HepG2 (cell line): ENCODE results near the gene RSL1D1. TPM values are rescaled to one million over a fixed set of nuclear protein-coding genes. Genes with fewer than 3 reads are reported as not detected.

Experiments
- ATAC-seq: fragments of 200-7000 bp; cut with Tn5 transposase; 3 replicates; pipeline ENCODE4 v1.9.1; 2020; ENCODE audit warnings: mild to moderate bottlenecking, moderate library complexity
- BruUV-seq: library from RNA; stranded (reverse); fragments of 400-500 nt; replicated peaks from 2 replicates; lab custom pipeline; 2021; lab: Mats Ljungman, UMichigan
- CTCF ChIA-PET: fragments of 300-600 bp; formaldehyde crosslinking; extraction: SDS; loops from one replicate; lab custom pipeline; 2021; ENCODE audit warnings: low total read pairs, inconsistent platforms, low intra/inter-chr PET ratio; lab: Yijun Ruan, JAX
- POLR2A ChIA-PET: fragments of 350-600 bp; sonication (Branson Sonifier 250); formaldehyde crosslinking; loops from one replicate; lab custom pipeline; 2020; ENCODE audit warnings: antibody characterized with exemption, inconsistent platforms; lab: Yijun Ruan, JAX
- DNase-seq: peaks from one replicate; pipeline ENCODE4 v3.0.0-alpha.2; 2015; ENCODE audit warnings: low spot score
- FAIRE-seq: peaks from 3 replicates; lab custom pipeline; 2011; peaks lifted over from hg19 to GRCh38; lab: Jason Lieb, UNC
- H2AFZ ChIP-seq: one replicate; pipeline ENCODE4 v1.6.1; 2011; ENCODE audit warnings: low read length, inconsistent platforms
- H3K27ac ChIP-seq: fragments of 300-600 bp; 3 replicates; pipeline ENCODE4 v1.8.0; 2011; ENCODE audit warnings: mixed run types, mild to moderate bottlenecking, mixed read lengths, low read length, inconsistent platforms; ENCODE audit not compliant: insufficient read depth; ENCODE audit errors: extremely low read length
- H3K27me3 ChIP-seq, 2 experiments: fragments of 200-600 bp in 1 of 2; 2 replicates in 1 of 2; 3 replicates in 1 of 2; pipeline versions ENCODE4 v1.6.0 to v1.8.0; 2011; ENCODE audit warnings: low read length in 2 of 2, mild to moderate bottlenecking in 2 of 2, moderate library complexity in 2 of 2, inconsistent platforms in 1 of 2; ENCODE audit not compliant: insufficient read depth in 2 of 2, control insufficient read depth in 1 of 2
- H3K36me3 ChIP-seq, 2 experiments: fragments of 200-600 bp in 1 of 2; replicated peaks in 1 of 2; 2 replicates in 1 of 2; 3 replicates in 1 of 2; pipeline versions ENCODE4 v1.5.1 to v1.8.0; 2011; ENCODE audit warnings: low read length in 2 of 2, inconsistent platforms in 1 of 2; ENCODE audit not compliant: insufficient read depth in 2 of 2, control insufficient read depth in 1 of 2
- H3K4me1 ChIP-seq: 2 replicates; pipeline ENCODE4 v1.5.1; 2012; ENCODE audit warnings: low read length, inconsistent platforms; ENCODE audit not compliant: insufficient read depth
- H3K4me2 ChIP-seq: 2 replicates; pipeline ENCODE4 v1.6.0; 2011; ENCODE audit warnings: low read depth, low read length, inconsistent platforms
- H3K4me3 ChIP-seq, 3 experiments: fragments of 200-600 bp in 1 of 3; sonication (generic), shearing (Covaris generic) in 1 of 3; replicated peaks in 1 of 3; 2 replicates each; pipeline ENCODE4 v1.5.1; 2011 to 2016; ENCODE audit warnings: low read length in 3 of 3, inconsistent platforms in 2 of 3, low read depth in 2 of 3, mild to moderate bottlenecking in 2 of 3, control low read depth in 1 of 3, mixed read lengths in 1 of 3; ENCODE audit not compliant: insufficient read depth in 1 of 3
- H3K79me2 ChIP-seq: one replicate; pipeline ENCODE4 v1.6.1; 2011; ENCODE audit warnings: low read length, inconsistent platforms; ENCODE audit not compliant: insufficient read depth
- H3K9ac ChIP-seq: 2 replicates; pipeline ENCODE4 v1.6.0; 2011; ENCODE audit warnings: mild to moderate bottlenecking, low read depth, low read length, inconsistent platforms; ENCODE audit not compliant: insufficient read depth
- H3K9me3 ChIP-seq: 2 replicates; pipeline ENCODE4 v1.5.1; 2012; ENCODE audit warnings: mild to moderate bottlenecking, low read length
- H4K20me1 ChIP-seq: 2 replicates; pipeline ENCODE4 v1.6.0; 2011; ENCODE audit warnings: inconsistent platforms, mild to moderate bottlenecking, low read length, moderate library complexity; ENCODE audit not compliant: insufficient read depth
- CENPT ChIP-seq: sonication (generic); formaldehyde crosslinking; IDR thresholded peaks from 2 replicates; pipeline ENCODE4 v1.8.0; 2022; ENCODE audit warnings: low read depth, mild to moderate bottlenecking, moderate library complexity, missing genetic modification reagents
- GLI4 ChIP-seq: sonication (generic); formaldehyde crosslinking; IDR thresholded peaks from 2 replicates; pipeline ENCODE4 v1.5.1; 2020; ENCODE audit warnings: missing genetic modification reagents, mild to moderate bottlenecking, moderate library complexity, borderline replicate concordance
- HMGXB4 ChIP-seq, 2 experiments: sonication (generic) in 1 of 2; formaldehyde crosslinking in 1 of 2; IDR thresholded peaks; 2 replicates each; pipeline versions ENCODE4 v1.4.0 to v1.6.1; 2018 to 2020; ENCODE audit warnings: missing genetic modification reagents in 2 of 2, borderline replicate concordance in 1 of 2, low read depth in 1 of 2, mild to moderate bottlenecking in 1 of 2, missing biosample characterization in 1 of 2
- MED13 ChIP-seq: sonication (generic); formaldehyde crosslinking; IDR thresholded peaks from 2 replicates; pipeline ENCODE4 v1.5.0; 2020; ENCODE audit warnings: missing genetic modification reagents
- MLLT10 ChIP-seq: sonication (generic); formaldehyde crosslinking; IDR thresholded peaks from 2 replicates; pipeline ENCODE4 v1.4.0; 2020; ENCODE audit warnings: missing genetic modification reagents
- RFX1 ChIP-seq: fragments of 450-650 bp; IDR thresholded peaks from 2 replicates; pipeline ENCODE4 v1.6.1; 2017
- RFXAP ChIP-seq: sonication (generic); formaldehyde crosslinking; IDR thresholded peaks from 2 replicates; pipeline ENCODE4 v1.4.0; 2020; ENCODE audit warnings: missing genetic modification reagents, borderline replicate concordance
- SIN3A ChIP-seq: IDR thresholded peaks from 2 replicates; pipeline ENCODE4 v1.6.1; 2011; ENCODE audit warnings: low read depth, mild to moderate bottlenecking, control low read depth, low read length, borderline replicate concordance
- ZFY ChIP-seq: sonication (generic); formaldehyde crosslinking; IDR thresholded peaks from 2 replicates; pipeline ENCODE4 v1.4.0; 2020; ENCODE audit warnings: missing genetic modification reagents
- ZMYM2 ChIP-seq: sonication (generic); formaldehyde crosslinking; IDR thresholded peaks from 2 replicates; pipeline ENCODE4 v1.8.0; 2022; ENCODE audit warnings: mild to moderate bottlenecking, missing genetic modification reagents
- ZNF256 ChIP-seq: sonication (generic); formaldehyde crosslinking; conservative IDR thresholded peaks from 2 replicates; pipeline ENCODE4 v1.4.0; 2020; ENCODE audit warnings: missing genetic modification reagents
- ZNF441 ChIP-seq: sonication (generic); formaldehyde crosslinking; IDR thresholded peaks from 2 replicates; pipeline ENCODE4 v1.7.0; 2021; ENCODE audit warnings: missing genetic modification reagents, borderline replicate concordance
- ZNF549 ChIP-seq: sonication (generic); formaldehyde crosslinking; IDR thresholded peaks from 2 replicates; pipeline ENCODE4 v1.5.0; 2020; ENCODE audit warnings: missing genetic modification reagents
- ZNF607 ChIP-seq: sonication (generic); formaldehyde crosslinking; IDR thresholded peaks from 2 replicates; pipeline ENCODE4 v1.5.1; 2020; ENCODE audit warnings: missing genetic modification reagents, mild to moderate bottlenecking, borderline replicate concordance
- ZSCAN12 ChIP-seq: sonication (generic); formaldehyde crosslinking; IDR thresholded peaks from 2 replicates; pipeline ENCODE4 v1.9.0; 2021; ENCODE audit warnings: mild to moderate bottlenecking, missing genetic modification reagents
- WGBS: methylation state at CpG from one replicate; pipeline ENCODE4 v1.1.6; 2017; ENCODE audit warnings: low lambda C conversion rate; 5-methylcytosine and 5-hydroxymethylcytosine counted together
- in situ Hi-C: cut with HindIII; loops from 2 replicates; pipeline ENCODE4 v1.10.0; 2017; ENCODE audit warnings: low pct_unique_long_range_greater_than_20kb; ENCODE audit not compliant: extremely low pct_ligation_motif_present
- intact Hi-C: fragments of 100-400 bp; cut with micrococcal nuclease; formaldehyde crosslinking; loops from one replicate; pipeline ENCODE4 v1.10.0; 2022; ENCODE audit not compliant: unreplicated experiment
- polyA plus RNA-seq, 8 experiments: library from polyadenylated mRNA; depleted of rRNA in 3 of 8; stranded (reverse) in 7 of 8; unstranded in 1 of 8; fragments of >200 nt; fragmentation: Illumina TruSeq in 4 of 8; extraction: Trizol in 4 of 8; gene quantifications; 2 replicates each; pipeline versions ENCODE4 v1.2.1 to v1.2.3, GENCODE V29; 2011 to 2016; ENCODE audit warnings: low read depth in 4 of 8, missing spikeins in 1 of 8, mixed read lengths in 1 of 8; ENCODE audit not compliant: insufficient read depth in 1 of 8
- total RNA-seq, 5 experiments: library from RNA; depleted of rRNA; stranded (reverse); fragments of >200 nt; fragmentation: Illumina TruSeq; extraction: Trizol; gene quantifications; 2 replicates each; pipeline ENCODE4 v1.2.3, GENCODE V29; 2016; ENCODE audit warnings: low read depth in 1 of 5
- TF ChIP-seq, protein P1 (sequence below): sonication (generic); formaldehyde crosslinking; IDR thresholded peaks from 2 replicates; pipeline ENCODE4 v1.5.0; 2020; ENCODE audit warnings: missing genetic modification reagents, mild to moderate bottlenecking, borderline replicate concordance
- TF ChIP-seq, protein P2 (sequence below): sonication (generic); formaldehyde crosslinking; IDR thresholded peaks from 2 replicates; pipeline ENCODE4 v1.5.0; 2020; ENCODE audit warnings: missing genetic modification reagents

RSL1D1 gene
- total and polyA plus RNA-seq, 2 of the 13 experiments (the other 11 are each of a cell fraction or from before 2014, with no cell fraction given), result 187 to 343 TPM

DNA sequence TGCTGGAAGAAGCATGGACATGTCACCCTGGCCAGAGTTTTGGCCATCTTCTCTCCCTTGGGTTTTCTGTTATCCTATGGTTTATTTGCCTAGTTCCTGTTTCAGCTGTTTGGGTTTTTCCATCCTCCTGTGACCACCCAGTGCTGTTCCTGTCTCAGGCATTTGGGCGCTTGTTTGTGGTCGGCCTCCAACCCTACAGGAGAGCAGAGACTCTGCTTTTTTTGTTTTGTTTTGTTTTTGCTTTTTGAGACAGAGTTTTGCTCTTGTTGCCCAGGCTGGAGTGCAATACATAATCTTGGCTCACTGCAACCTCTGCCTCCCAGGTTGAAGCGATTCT is 51.0 kb downstream of the RSL1D1 start (continued):
- TF ChIP-seq ZSCAN12 (CRISPR knock-in tag), result 0 out of 2 replicates have a peak, but pooled peaks have one; percentile 9
- TF ChIP-seq ZNF549 (CRISPR knock-in tag), result 0 out of 2 replicates have a peak, but pooled peaks have one; percentile 7
- 0 out of 2 replicates have a peak, but pooled peaks have one; percentile 13 for TF ChIP-seq ZNF256
- TF ChIP-seq ZMYM2 (CRISPR knock-in tag), result no peak
- 0 out of 2 replicates have a peak, but pooled peaks have one; percentile 25 for TF ChIP-seq ZFY (CRISPR knock-in tag)
- TF ChIP-seq GLI4 (CRISPR knock-in tag), result no peak

- CTCF ChIA-PET, result no interaction called here
- in situ Hi-C loops, result no loop called here
- peaks cover 11% of the 10 kb centered on the region for H4K20me1 ChIP-seq
- WGBS, result 90% methylated on average over 14 of the region's 14 CpGs
- ATAC-seq (no peak), DNase-seq (no peak), FAIRE-seq (no peak)
- no TSS peak for BruUV-seq
- intact Hi-C loops, result loop anchor here (5.0 to 10.0 kb wide), 2 partner anchors 113 to 215 kb away; partner anchors contain the start of gene LITAF
- H3K9ac ChIP-seq, result no peak overlapping the region
- no peak overlapping the region for H3K27ac ChIP-seq
- no peaks in the 10 kb centered on the region; a peak in 1 of 5 replicates for H3K27me3 ChIP-seq
- H3K4me2 ChIP-seq, result peak overlapping the region; percentile 93
- H3K36me3 ChIP-seq, result peaks cover 0 to 5% of the 10 kb centered on the region in 2 experiments; a peak in 2 of 5 replicates
- no peaks in the 10 kb centered on the region for H3K9me3 ChIP-seq
- peaks cover 54% of the 10 kb centered on the region for H3K4me1 ChIP-seq
- peaks cover 43% of the 10 kb centered on the region for H3K79me2 ChIP-seq
- no peak overlapping the region for H2AFZ ChIP-seq
- POLR2A ChIA-PET, result interaction anchor here (0.7 to 5.9 kb wide), 9 partner anchors 10 to 63 kb away, joined by 3 to 207 read pairs (median 25); partner anchors contain the start of genes RSL1D1 and TXNDC11
- no peak overlapping the region for H3K4me3 ChIP-seq
- TF ChIP-seq RFX1 (no peak), ZNF441 (no peak), HMGXB4 (CRISPR knock-in tag; IDR thresholded peaks at IDR 0.05; ENCODE audit: borderline replicate concordance in 1 of 2, low read depth in 1 of 2) (no peak), ZNF607 (CRISPR knock-in tag) (peak; percentile 69; the same call in 1 of the 2 replicates), MLLT10 (no peak), MED13 (CRISPR knock-in tag) (0 out of 2 replicates have a peak, but pooled peaks have one; percentile 28), SIN3A (no peak), RFXAP (CRISPR knock-in tag) (no peak), CENPT (CRISPR knock-in tag) (no peak)
- TF ChIP-seq, protein P1, sequence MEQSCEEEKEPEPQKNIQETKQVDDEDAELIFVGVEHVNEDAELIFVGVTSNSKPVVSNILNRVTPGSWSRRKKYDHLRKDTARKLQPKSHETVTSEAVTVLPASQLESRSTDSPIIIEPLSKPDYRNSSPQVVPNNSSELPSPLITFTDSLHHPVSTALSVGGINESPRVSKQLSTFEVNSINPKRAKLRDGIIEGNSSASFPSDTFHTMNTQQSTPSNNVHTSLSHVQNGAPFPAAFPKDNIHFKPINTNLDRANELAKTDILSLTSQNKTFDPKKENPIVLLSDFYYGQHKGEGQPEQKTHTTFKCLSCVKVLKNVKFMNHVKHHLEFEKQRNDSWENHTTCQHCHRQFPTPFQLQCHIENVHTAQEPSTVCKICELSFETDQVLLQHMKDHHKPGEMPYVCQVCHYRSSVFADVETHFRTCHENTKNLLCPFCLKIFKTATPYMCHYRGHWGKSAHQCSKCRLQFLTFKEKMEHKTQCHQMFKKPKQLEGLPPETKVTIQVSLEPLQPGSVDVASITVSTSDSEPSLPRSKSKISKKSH (CRISPR knock-in tag), result no peak
- TF ChIP-seq, protein P2, sequence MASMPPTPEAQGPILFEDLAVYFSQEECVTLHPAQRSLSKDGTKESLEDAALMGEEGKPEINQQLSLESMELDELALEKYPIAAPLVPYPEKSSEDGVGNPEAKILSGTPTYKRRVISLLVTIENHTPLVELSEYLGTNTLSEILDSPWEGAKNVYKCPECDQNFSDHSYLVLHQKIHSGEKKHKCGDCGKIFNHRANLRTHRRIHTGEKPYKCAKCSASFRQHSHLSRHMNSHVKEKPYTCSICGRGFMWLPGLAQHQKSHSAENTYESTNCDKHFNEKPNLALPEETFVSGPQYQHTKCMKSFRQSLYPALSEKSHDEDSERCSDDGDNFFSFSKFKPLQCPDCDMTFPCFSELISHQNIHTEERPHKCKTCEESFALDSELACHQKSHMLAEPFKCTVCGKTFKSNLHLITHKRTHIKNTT (CRISPR knock-in tag), result no peak
These were observed 51.6 kb downstream of the RSL1D1 start for GRCh38 chr16:11799509-11800381.
